MM.1S (cell line): Measurements from ENCODE around the gene DUOX2.
"Not testable (repeated sequence)": the region's sequence is repeated elsewhere in the genome, so short reads cannot be mapped to it uniquely, and the experiment has no call there.

Source experiments
- DNase-seq: peaks from one replicate; pipeline ENCODE4 v3.0.0-alpha.2; 2015
- H2AFZ ChIP-seq: fragments of 300-600 bp; sonication (generic); 2 replicates; pipeline ENCODE4 v1.6.0; 2016; ENCODE audit warnings: antibody characterized with exemption, low read length
- H3F3A ChIP-seq: fragments of 300-600 bp; sonication (generic); 2 replicates; pipeline ENCODE4 v1.6.1; 2016; ENCODE audit warnings: mild to moderate bottlenecking, antibody characterized with exemption, low read length, moderate library complexity, mixed read lengths; ENCODE audit not compliant: insufficient read depth
- H3K27ac ChIP-seq: fragments of 300-600 bp; sonication (generic); 2 replicates; pipeline ENCODE4 v1.5.1; 2016; ENCODE audit warnings: mild to moderate bottlenecking, low read length
- H3K27me3 ChIP-seq: fragments of 300-600 bp; sonication (generic); replicated peaks from 2 replicates; pipeline ENCODE4 v1.6.0; 2016; ENCODE audit warnings: low read length; ENCODE audit not compliant: insufficient read depth
- H3K36me3 ChIP-seq: fragments of 300-600 bp; sonication (generic); replicated peaks from 2 replicates; pipeline ENCODE4 v1.6.1; 2016; ENCODE audit warnings: mild to moderate bottlenecking, low read length, mixed read lengths; ENCODE audit not compliant: insufficient read depth
- H3K4me1 ChIP-seq: fragments of 300-600 bp; sonication (generic); 2 replicates; pipeline ENCODE4 v1.6.1; 2016; ENCODE audit warnings: low read length, mixed read lengths
- H3K4me2 ChIP-seq: fragments of 300-600 bp; sonication (generic); 2 replicates; pipeline ENCODE4 v1.6.0; 2016; ENCODE audit warnings: low read depth, low read length
- H3K4me3 ChIP-seq: fragments of 300-600 bp; sonication (generic); 2 replicates; pipeline ENCODE4 v1.5.1; 2016; ENCODE audit warnings: low read length, mixed read lengths
- H3K79me2 ChIP-seq: fragments of 300-600 bp; sonication (generic); 2 replicates; pipeline ENCODE4 v1.6.1; 2016; ENCODE audit warnings: mixed run types, low read length, mixed read lengths
- H3K9ac ChIP-seq: fragments of 300-600 bp; sonication (generic); 2 replicates; pipeline ENCODE4 v1.6.1; 2016; ENCODE audit warnings: low read length, mixed read lengths
- H3K9me2 ChIP-seq: fragments of 300-600 bp; sonication (generic); replicated peaks from 2 replicates; pipeline ENCODE4 v1.6.1; 2016; ENCODE audit warnings: mild to moderate bottlenecking, low read length, mixed read lengths; ENCODE audit not compliant: insufficient read depth
- H3K9me3 ChIP-seq: fragments of 300-600 bp; sonication (generic); replicated peaks from 2 replicates; pipeline ENCODE4 v1.6.1; 2016; ENCODE audit warnings: mild to moderate bottlenecking, low read length, mixed read lengths; ENCODE audit not compliant: insufficient read depth
- H4K20me1 ChIP-seq: fragments of 300-600 bp; sonication (generic); 2 replicates; pipeline ENCODE4 v1.6.1; 2016; ENCODE audit warnings: mild to moderate bottlenecking, low read length, moderate library complexity, mixed read lengths; ENCODE audit not compliant: insufficient read depth
- EZH2 ChIP-seq: fragments of 300-600 bp; sonication (generic); optimal IDR thresholded peaks from 2 replicates; pipeline ENCODE3; 2017; ENCODE audit warnings: low read depth, mild to moderate bottlenecking, antibody characterized with exemption, low read length, mixed read lengths
- EZH2phosphoT487 ChIP-seq: fragments of 300-600 bp; sonication (generic); IDR thresholded peaks from 2 replicates; pipeline ENCODE4 v1.6.1; 2018; ENCODE audit warnings: antibody characterized with exemption, low read length
- TF ChIP-seq, protein P1 (sequence below): fragments of 300-600 bp; sonication (generic); IDR thresholded peaks from 2 replicates; pipeline ENCODE4 v1.5.1; 2016; ENCODE audit warnings: antibody characterized with exemption, low read length, mixed read lengths

DUOX2 gene

DNA sequence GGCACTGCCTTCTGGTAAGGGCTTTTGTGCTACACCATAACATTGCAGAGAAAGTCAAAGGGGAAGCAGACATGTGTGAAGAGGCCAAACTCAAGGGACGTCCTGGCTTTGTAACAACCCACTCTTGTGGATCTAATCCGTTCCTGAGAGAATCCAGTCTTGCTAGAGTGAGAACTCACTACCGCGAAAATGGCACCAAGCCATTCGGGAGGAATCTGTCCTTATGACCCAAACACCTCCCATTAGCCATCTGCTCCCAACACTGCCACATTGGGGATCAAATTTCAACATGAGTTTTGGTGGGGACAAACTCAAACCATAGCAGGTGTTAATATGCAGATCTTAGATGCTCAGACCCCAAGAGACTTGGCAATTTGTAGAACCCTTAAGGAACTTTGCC lies 34.8 kb downstream of the DUOX2 start:
- not testable (repeated sequence) for H3K36me3 ChIP-seq, H3K27ac ChIP-seq, H2AFZ ChIP-seq, H3K4me1 ChIP-seq, DNase-seq, H3K79me2 ChIP-seq, H3K9me3 ChIP-seq, H3K27me3 ChIP-seq, H3K9me2 ChIP-seq, H3K4me3 ChIP-seq, H3K4me2 ChIP-seq, H3K9ac ChIP-seq, H4K20me1 ChIP-seq, H3F3A ChIP-seq

DNA sequence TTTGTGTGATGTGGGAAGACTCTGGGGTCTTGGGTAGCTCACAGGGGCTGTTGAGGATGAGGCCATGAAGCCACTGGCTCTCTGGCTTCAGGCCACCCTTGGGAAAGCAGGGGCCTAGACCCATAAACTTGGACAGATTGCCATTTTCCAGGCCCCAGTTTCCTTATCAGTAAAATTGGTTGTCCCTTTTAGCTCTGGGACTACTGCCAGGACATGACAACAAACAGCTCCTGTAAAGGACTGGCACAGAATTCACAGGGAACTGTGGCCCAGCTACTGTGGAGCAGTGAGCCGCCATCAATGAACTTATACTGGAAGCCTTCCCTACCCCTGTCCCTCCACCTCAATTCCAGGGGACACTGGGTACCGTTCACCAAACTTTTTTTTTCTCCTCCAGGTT lies 36.6 kb downstream of the DUOX2 start:
- H3K9me2 ChIP-seq, H3K9ac ChIP-seq, H2AFZ ChIP-seq, DNase-seq, H3F3A ChIP-seq, H3K4me1 ChIP-seq, H3K4me2 ChIP-seq, H3K27ac ChIP-seq, H3K9me3 ChIP-seq, H3K79me2 ChIP-seq, H3K27me3 ChIP-seq, H3K4me3 ChIP-seq, H3K36me3 ChIP-seq, H4K20me1 ChIP-seq: not testable (repeated sequence)

DNA sequence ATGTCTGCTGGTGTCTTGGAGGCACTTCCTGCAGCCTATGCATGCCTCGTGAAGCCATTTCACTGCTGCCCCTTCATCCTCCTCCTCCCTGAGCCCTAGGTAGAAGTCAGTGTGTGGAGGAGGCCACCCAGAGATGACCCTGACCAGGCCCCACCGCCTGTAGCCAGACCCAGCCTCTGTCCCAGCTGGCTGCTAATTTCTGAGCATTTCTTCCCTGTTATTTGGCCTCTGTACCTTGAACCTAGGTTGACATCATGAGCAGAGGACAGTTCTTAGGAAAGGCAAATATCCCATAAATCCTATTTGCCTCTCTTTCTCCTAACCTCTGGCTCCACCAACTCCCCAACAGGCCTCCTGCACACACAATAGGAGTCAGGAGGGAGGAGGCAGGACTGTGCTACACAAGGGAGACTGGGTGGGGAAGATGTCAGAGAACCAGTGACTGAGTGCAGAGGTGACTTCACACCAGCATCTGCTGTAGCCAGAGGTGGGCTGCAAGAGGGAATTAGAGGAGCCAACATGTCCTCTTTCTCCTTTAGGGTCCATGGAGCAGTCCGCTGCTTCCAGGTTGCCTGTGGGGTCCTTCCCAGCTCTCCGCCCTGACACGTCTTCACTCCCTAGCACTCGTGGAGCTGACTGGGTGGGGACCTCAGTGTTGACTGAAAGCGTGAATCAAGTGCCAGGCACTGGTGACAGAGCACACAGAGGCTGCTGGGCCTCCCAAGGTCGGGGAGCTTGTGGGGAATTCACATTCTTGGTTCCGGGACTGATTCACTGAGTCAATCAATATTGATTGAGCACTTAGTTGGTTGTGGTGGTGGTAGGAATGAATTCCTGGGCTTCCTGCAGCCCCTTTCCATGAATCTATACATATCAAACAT lies 38.3 kb downstream of the DUOX2 start:
- H3K27me3 ChIP-seq, H2AFZ ChIP-seq, DNase-seq, H3F3A ChIP-seq, H3K36me3 ChIP-seq, H3K4me3 ChIP-seq, H3K79me2 ChIP-seq, H3K4me1 ChIP-seq, H3K9ac ChIP-seq, H3K9me2 ChIP-seq, H3K9me3 ChIP-seq, H4K20me1 ChIP-seq, H3K4me2 ChIP-seq, H3K27ac ChIP-seq: not testable (repeated sequence)

DNA sequence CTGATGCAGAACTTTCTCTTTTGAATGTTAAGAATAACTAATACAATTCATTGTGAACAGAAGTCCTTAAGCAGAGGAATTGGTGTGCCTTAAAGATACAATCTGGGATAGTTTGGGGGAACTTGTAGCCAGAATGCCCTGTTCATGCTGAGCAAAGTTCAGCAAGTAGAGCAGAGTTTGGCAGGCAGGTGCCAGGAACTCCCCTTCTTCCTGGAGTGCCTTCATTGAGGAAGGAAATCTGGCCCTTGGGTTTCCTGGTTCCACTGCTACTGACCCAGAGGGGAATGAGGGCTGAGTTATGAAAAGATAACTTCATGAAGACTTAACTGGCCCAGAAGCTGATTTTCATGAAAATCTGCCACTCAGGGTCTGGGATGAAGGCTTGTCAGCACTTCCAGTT lies 40.4 kb downstream of the DUOX2 start:
- not testable (repeated sequence) for H3K4me2 ChIP-seq, H3K4me1 ChIP-seq, H3K79me2 ChIP-seq, H3F3A ChIP-seq, H2AFZ ChIP-seq, H3K9me2 ChIP-seq, DNase-seq, H3K36me3 ChIP-seq, H3K9me3 ChIP-seq, H3K9ac ChIP-seq, H3K4me3 ChIP-seq, H3K27ac ChIP-seq, H4K20me1 ChIP-seq, H3K27me3 ChIP-seq

DNA sequence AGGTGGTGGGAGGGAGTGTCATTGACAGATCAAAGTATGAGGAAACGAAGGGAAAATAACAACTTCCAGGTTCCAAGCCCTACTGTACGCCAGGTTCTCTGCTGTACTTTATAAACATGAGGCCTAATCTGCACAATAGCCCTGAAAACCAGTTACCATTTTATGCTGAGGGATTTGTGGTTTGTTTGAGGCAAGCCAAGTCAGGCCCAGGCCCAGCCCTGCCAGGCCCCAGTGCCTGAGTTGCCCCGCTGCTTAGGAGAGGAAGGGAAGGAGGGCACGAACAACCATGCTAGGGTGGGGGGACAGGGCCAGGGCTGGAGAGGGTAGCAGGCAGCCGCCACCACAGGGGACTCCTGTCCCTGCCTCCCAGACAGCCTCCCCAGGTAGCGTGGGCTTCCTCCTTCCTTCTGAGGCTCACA lies 44.0 kb downstream of the DUOX2 start:
- H2AFZ ChIP-seq, H3K79me2 ChIP-seq, H3K9me3 ChIP-seq, H3K4me2 ChIP-seq, H3K9me2 ChIP-seq, H3F3A ChIP-seq, H3K4me1 ChIP-seq, H3K9ac ChIP-seq, H3K4me3 ChIP-seq, H3K27me3 ChIP-seq, DNase-seq, H4K20me1 ChIP-seq, H3K36me3 ChIP-seq, H3K27ac ChIP-seq: not testable (repeated sequence)

DNA sequence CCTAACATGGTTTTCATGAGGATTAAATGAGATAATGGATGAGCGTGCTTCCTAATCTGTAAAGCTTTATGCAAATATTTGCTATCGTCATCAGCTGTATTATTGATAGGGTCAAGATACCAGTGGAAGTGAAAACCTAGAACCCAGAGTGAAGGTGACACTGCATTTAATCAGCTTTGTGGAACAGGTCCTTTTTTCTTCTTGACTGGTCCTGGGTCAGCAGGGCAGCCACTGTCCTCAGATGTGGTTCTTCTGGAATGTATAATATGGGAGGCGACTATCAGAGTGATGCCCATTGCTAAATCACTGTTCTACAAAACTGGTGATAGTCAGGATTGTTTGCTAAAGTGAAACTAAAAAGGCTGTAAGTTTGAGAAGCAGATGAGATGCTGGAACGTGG lies 49.6 kb downstream of the DUOX2 start:
- no peak overlapping the region for H3K9ac ChIP-seq
- H3K4me2 ChIP-seq, result peak overlapping the region; percentile 51
- peak; percentile 22 for DNase-seq

DNA sequence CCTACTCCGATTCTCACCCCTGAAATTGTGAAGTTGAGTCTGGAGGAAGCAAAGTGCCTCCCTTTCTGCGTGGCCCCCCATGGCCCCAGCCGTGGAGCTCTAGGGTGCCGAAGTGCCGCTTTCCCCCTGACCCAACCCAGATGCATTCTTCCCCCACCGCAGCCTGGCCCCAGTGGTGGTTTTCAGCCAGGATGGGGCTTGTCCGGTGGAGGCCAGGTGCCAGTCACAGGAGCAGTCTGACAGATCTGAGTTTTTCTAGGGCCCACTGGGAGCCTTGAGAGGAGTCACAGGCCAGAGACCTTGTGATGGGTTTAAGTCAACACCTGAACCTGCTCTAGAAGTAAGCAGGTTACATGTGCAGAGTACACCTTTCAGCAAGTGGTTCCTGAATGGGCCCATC lies 51.7 kb downstream of the DUOX2 start:
- not testable (repeated sequence) for H4K20me1 ChIP-seq, H3K9ac ChIP-seq, H3K9me2 ChIP-seq, H3K9me3 ChIP-seq, H3K79me2 ChIP-seq, H2AFZ ChIP-seq, H3F3A ChIP-seq, H3K27me3 ChIP-seq, H3K27ac ChIP-seq, H3K4me2 ChIP-seq, H3K4me3 ChIP-seq, DNase-seq, H3K36me3 ChIP-seq
- peaks cover 18% of the 10 kb centered on the region for H3K4me1 ChIP-seq

More for the DNA sequence above, 49.6 kb downstream of the DUOX2 start:
- peaks cover 18% of the 10 kb centered on the region for H3K4me1 ChIP-seq
- H3K36me3 ChIP-seq, result no peaks in the 10 kb centered on the region
- H3K4me3 ChIP-seq, result no peak overlapping the region
- H2AFZ ChIP-seq, result no peak overlapping the region
- H4K20me1 ChIP-seq, result no peaks in the 10 kb centered on the region
- H3K27me3 ChIP-seq, result no peaks in the 10 kb centered on the region
- H3F3A ChIP-seq, result no peaks in the 10 kb centered on the region
- TF ChIP-seq, protein P1, sequence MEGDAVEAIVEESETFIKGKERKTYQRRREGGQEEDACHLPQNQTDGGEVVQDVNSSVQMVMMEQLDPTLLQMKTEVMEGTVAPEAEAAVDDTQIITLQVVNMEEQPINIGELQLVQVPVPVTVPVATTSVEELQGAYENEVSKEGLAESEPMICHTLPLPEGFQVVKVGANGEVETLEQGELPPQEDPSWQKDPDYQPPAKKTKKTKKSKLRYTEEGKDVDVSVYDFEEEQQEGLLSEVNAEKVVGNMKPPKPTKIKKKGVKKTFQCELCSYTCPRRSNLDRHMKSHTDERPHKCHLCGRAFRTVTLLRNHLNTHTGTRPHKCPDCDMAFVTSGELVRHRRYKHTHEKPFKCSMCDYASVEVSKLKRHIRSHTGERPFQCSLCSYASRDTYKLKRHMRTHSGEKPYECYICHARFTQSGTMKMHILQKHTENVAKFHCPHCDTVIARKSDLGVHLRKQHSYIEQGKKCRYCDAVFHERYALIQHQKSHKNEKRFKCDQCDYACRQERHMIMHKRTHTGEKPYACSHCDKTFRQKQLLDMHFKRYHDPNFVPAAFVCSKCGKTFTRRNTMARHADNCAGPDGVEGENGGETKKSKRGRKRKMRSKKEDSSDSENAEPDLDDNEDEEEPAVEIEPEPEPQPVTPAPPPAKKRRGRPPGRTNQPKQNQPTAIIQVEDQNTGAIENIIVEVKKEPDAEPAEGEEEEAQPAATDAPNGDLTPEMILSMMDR, result no peak
- TF ChIP-seq EZH2, result no peak
- TF ChIP-seq EZH2phosphoT487, result no peak
- no peaks in the 10 kb centered on the region for H3K79me2 ChIP-seq
- no peaks in the 10 kb centered on the region for H3K9me3 ChIP-seq
- no peaks in the 10 kb centered on the region for H3K9me2 ChIP-seq
- peak overlapping the region; percentile 12; the same call in 1 of the 2 replicates for H3K27ac ChIP-seq
